Activated CD4-positive, alpha-beta memory T cell treated with anti-CD3 and anti-CD28 coated beads, Interleukin-2, amount 10 ng/mL, durations not matched to agents 7 days and 5 days (primary cell): ENCODE results near the gene C10orf67. TPM values are rescaled to one million over a fixed set of nuclear protein-coding genes. Genes with fewer than 3 reads are reported as not detected.

Experiments
- total RNA-seq, 2 experiments: library from RNA; stranded (reverse); gene quantifications; one replicate each; pipeline ENCODE4 v1.2.3, GENCODE V29; 2021

Gene C10orf67
- total RNA-seq, 2 experiments from 2014 or later, result not detected

Other genes starting within 250 kb of the C10orf67 start
- gene MSRB2, start 249.2 kb downstream of the C10orf67 start, total RNA-seq, result 10 to 100 TPM; 11.0 to 11.7 TPM
- not detected for gene PTF1A, start 152.5 kb downstream of the C10orf67 start, total RNA-seq
- gene OTUD1, start 94.3 kb upstream of the C10orf67 start, total RNA-seq, result 10 to 100 TPM; 23.4 to 23.9 TPM